ENCODE data around the gene ANKRD28.

ANKRD28 gene

DNA sequence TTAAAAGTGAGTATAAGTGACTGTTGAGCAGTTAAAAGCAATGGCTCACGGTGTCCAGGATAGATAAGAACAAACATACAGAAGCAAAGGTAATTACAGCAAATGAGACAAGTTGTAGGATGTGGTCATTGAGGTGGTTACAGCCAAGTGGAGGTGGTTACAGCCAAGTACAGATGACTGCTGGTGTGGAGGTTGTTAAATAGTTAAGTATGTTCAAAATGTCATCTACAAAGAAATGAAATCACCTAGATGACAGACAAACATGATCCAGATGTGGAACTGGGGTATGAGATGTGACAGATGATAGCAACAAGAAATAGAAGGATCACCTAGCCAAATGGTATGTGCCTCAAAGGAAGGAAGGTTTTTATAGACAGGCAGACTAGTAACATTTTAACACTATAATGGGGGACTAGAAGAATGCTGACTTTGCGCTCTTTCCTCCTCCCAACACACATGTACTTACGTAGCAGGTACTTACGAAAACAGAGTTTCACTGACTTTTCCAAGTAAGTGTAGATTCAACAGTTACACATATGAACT, 6.8 kb upstream of the ANKRD28 start:
- no peak overlapping the region for H3K4me3 ChIP-seq (ENCODE audit: low read depth, low read length)
- TF ChIP-seq, protein P1, sequence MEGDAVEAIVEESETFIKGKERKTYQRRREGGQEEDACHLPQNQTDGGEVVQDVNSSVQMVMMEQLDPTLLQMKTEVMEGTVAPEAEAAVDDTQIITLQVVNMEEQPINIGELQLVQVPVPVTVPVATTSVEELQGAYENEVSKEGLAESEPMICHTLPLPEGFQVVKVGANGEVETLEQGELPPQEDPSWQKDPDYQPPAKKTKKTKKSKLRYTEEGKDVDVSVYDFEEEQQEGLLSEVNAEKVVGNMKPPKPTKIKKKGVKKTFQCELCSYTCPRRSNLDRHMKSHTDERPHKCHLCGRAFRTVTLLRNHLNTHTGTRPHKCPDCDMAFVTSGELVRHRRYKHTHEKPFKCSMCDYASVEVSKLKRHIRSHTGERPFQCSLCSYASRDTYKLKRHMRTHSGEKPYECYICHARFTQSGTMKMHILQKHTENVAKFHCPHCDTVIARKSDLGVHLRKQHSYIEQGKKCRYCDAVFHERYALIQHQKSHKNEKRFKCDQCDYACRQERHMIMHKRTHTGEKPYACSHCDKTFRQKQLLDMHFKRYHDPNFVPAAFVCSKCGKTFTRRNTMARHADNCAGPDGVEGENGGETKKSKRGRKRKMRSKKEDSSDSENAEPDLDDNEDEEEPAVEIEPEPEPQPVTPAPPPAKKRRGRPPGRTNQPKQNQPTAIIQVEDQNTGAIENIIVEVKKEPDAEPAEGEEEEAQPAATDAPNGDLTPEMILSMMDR (conservative IDR thresholded peaks at IDR 0.05; ENCODE audit: low read depth, low read length) = no peak
- DNase-seq (ENCODE audit: low read depth) = no peak

DNA sequence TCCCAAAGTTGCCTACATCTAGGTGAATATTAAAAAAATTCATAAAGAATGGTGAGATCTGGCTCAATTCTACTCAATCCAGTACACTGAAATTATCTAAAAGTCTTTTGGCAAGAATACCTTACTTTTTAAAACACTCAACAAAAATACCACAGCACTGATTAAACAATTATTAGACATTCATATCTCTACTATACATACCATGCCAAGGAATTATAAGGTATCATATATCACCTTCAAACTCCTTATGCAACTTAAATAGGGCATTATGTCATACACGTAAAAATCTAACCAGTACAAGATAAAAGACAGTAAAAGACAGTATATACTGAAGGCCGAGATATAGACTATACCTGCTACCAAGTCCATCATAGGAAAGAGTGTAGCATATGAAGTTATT, 6.1 kb upstream of the ANKRD28 start:
- H3K4me3 ChIP-seq (ENCODE audit: low read depth, low read length) = no peak overlapping the region
- DNase-seq (ENCODE audit: low read depth) = no peak

DNA sequence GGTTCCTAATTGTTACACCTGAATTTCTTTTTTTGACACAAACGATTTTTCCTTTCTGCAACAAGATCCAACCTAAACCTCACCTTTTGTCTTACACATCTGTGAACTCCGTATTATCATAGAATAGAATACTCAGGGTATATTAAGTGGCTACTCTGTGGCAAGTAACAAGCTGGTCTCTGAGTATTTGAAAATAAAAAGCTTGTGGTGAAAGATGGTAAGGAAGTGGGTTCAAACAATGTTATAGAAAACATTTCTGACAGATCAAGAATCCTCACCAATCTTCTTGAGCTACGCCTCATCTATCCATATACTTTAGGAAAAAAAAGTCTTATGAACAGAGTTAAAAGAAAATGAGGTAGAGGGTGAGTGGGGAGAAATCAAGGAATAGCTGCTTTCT, 3.5 kb upstream of the ANKRD28 start:
- H3K4me3 ChIP-seq (ENCODE audit: low read depth, low read length) = no peak overlapping the region
- DNase-seq (ENCODE audit: low read depth) = no peak
- TF ChIP-seq, protein P1 (conservative IDR thresholded peaks at IDR 0.05; ENCODE audit: low read depth, low read length) = no peak

More for the DNA sequence above, 6.1 kb upstream of the ANKRD28 start:
- TF ChIP-seq, protein P1 (conservative IDR thresholded peaks at IDR 0.05; ENCODE audit: low read depth, low read length) = no peak

DNA sequence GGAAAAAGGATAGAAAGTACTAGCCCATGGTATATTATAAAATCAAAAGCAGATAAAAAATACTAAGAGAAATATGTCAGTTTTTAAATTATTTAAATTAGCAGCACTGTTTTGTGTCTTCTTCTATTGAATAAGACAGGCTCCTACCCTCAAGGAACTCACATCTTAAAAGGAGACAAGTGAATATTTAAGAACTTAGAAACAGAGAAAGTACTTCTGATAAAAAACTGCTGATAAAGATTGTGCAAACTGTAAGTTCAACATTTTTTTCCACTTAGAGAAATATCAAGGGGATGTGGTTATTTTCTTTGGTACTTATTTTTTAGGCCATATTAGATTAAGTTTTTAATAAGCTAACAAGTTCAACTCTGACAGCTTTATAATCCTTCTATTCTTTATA, 3.0 kb upstream of the ANKRD28 start:
- DNase-seq (ENCODE audit: low read depth) = no peak
- TF ChIP-seq, protein P1 (conservative IDR thresholded peaks at IDR 0.05; ENCODE audit: low read depth, low read length) = no peak
- no peak overlapping the region for H3K4me3 ChIP-seq (ENCODE audit: low read depth, low read length)

DNA sequence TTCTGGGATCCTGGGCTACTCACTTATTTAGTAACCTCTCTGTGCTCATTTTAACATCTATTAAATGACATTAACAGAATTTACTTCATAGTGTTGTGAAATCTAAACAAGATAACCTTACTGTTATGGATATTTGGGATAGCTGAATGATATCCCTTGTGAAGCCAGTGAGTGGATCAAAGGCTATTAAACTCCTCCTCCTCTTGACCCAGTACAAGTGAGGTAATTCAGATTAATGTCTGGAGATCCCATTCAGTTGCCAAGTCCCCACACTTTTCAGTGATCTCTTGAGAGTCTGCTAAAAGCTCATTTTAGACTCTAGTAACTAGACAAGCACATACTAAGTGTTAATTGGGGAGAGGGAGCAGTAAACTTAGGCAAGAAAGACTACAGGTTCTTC, 2.5 kb upstream of the ANKRD28 start:
- H3K4me3 ChIP-seq (ENCODE audit: low read depth, low read length) = no peak overlapping the region
- TF ChIP-seq, protein P1 (conservative IDR thresholded peaks at IDR 0.05; ENCODE audit: low read depth, low read length) = no peak
- no peak for DNase-seq (ENCODE audit: low read depth)

DNA sequence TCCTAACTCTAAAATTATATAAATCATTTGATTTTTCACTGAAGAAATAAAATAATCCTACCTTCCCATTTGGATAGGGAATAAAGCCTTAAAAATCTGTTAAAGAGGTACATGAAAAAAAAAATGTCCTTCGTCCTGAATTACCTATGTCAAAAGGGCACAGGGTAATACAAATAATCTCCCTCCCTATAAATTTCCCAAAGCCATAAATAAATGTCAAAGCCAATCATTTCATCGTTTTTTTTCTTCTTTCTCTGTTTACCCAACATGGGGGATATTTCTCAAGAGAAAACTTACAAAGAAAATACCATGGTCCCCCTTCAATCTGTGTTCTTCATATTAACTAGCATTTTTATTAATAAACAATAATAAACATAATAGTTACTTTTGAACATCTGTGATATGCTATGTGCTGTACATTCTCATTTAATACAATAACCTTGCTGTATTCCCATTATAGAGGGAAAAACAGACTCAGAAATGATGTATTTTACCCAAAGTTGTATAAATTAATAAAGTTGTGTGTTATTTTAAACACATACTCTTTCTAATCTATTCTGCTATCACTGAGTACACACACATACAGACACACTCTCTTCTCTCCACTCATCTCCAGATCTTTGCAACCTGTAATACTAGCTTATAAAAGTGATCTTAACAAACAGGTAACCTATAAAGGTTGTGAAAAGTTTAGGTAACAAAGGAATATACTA, 910 bp upstream of the ANKRD28 start:
- no peak for DNase-seq (ENCODE audit: low read depth)
- TF ChIP-seq, protein P1 (conservative IDR thresholded peaks at IDR 0.05; ENCODE audit: low read depth, low read length) = no peak
- H3K4me3 ChIP-seq (ENCODE audit: low read depth, low read length) = no peak overlapping the region
